T-cell (primary cell): Measurements from ENCODE around the gene PIP4K2A. TPM values are rescaled to one million over a fixed set of nuclear protein-coding genes. Genes with fewer than 3 reads are reported as not detected.

Experiments used
- ATAC-seq, 4 experiments: fragments of 200-7000 bp in 3 of 4; fragments of 150-1000 bp in 1 of 4; cut with Tn5 transposase; replicated peaks in 1 of 4; 1 replicate in 3 of 4; 2 replicates in 1 of 4; pipeline ENCODE4 v1.10.0; 2021; ENCODE audit warnings: moderate library complexity in 3 of 4, mild to moderate bottlenecking in 2 of 4, moderate number of reproducible peaks in 1 of 4
- CTCF ChIA-PET, 2 donors: fragments of 300-600 bp; sonication (Branson Sonifier 250); formaldehyde crosslinking; loops; one replicate each; lab custom pipeline; 2022; ENCODE audit warnings: antibody characterized with exemption in 2 of 2; lab: Charles Lee
- POLR2A ChIA-PET, 2 donors: fragments of 300-600 bp; sonication (Branson Sonifier 250); formaldehyde crosslinking; loops; one replicate each; lab custom pipeline; 2022; ENCODE audit warnings: antibody characterized with exemption in 2 of 2; lab: Charles Lee
- DNase-seq, 35 experiments: peaks; one replicate each; pipeline versions ENCODE4 v3.0.0 to v3.0.0-alpha.2; 2013 to 2023
- H3K27ac ChIP-seq: one replicate; pipeline ENCODE4 v1.5.1; 2013; ENCODE audit warnings: low read length
- H3K27me3 ChIP-seq, 2 experiments: replicated peaks in 1 of 2; 1 replicate in 1 of 2; 2 replicates in 1 of 2; pipeline versions ENCODE4 v1.6.1 to v1.7.0; 2013; ENCODE audit warnings: low read length in 1 of 2, mixed read lengths in 1 of 2; ENCODE audit not compliant: control insufficient read depth in 2 of 2, insufficient read depth in 2 of 2; ENCODE audit errors: extremely low read depth in 1 of 2
- H3K36me3 ChIP-seq, 2 donors: 1 replicate in 1 of 2; 2 replicates in 1 of 2; pipeline versions ENCODE4 v1.6.1 to v1.7.0; 2013; ENCODE audit warnings: low read length in 1 of 2; ENCODE audit not compliant: control insufficient read depth in 2 of 2, insufficient read depth in 1 of 2; ENCODE audit errors: extremely low read depth in 1 of 2
- H3K4me1 ChIP-seq, 2 experiments: 1 replicate in 1 of 2; 2 replicates in 1 of 2; pipeline versions ENCODE4 v1.6.1 to v1.7.0; 2013; ENCODE audit warnings: low read length in 2 of 2, mixed read lengths in 1 of 2; ENCODE audit not compliant: insufficient read depth in 2 of 2, control insufficient read depth in 1 of 2; ENCODE audit errors: extremely low read depth in 1 of 2
- H3K4me3 ChIP-seq, 2 donors: 1 replicate in 1 of 2; 2 replicates in 1 of 2; pipeline versions ENCODE4 v1.5.1 to v1.7.0; 2013; ENCODE audit warnings: mild to moderate bottlenecking in 2 of 2, low read length in 1 of 2, moderate library complexity in 1 of 2; ENCODE audit not compliant: control insufficient read depth in 1 of 2; ENCODE audit errors: extremely low read depth in 1 of 2
- H3K9me3 ChIP-seq: 2 replicates; pipeline ENCODE4 v1.7.0; 2013
- H3K27ac Mint-ChIP-seq, 2 donors: one replicate each; pipeline ENCODE4 v1.8.0; 2020 to 2021; ENCODE audit warnings: mild to moderate bottlenecking in 2 of 2, mixed read lengths in 2 of 2
- H3K27me3 Mint-ChIP-seq, 2 donors: one replicate each; pipeline ENCODE4 v1.8.0; 2021 to 2022; ENCODE audit warnings: mixed read lengths in 2 of 2
- H3K36me3 Mint-ChIP-seq: one replicate; pipeline ENCODE4 v1.8.0; 2021; ENCODE audit warnings: mixed read lengths
- H3K4me1 Mint-ChIP-seq, 3 donors: one replicate each; pipeline ENCODE4 v1.8.0; 2020 to 2022; ENCODE audit warnings: mixed read lengths in 3 of 3, mild to moderate bottlenecking in 1 of 3
- H3K4me3 Mint-ChIP-seq, 3 donors: one replicate each; pipeline ENCODE4 v1.8.0; 2020 to 2022; ENCODE audit warnings: mild to moderate bottlenecking in 3 of 3, mixed read lengths in 3 of 3, moderate library complexity in 3 of 3
- H3K9me3 Mint-ChIP-seq, 3 donors: one replicate each; pipeline ENCODE4 v1.8.0; 2020 to 2022; ENCODE audit warnings: mixed read lengths in 3 of 3
- WGBS: methylation state at CpG from one replicate; pipeline ENCODE4 v1.1.5; 2013; ENCODE audit warnings: missing lambda C conversion rate; ENCODE audit not compliant: insufficient coverage; 5-methylcytosine and 5-hydroxymethylcytosine counted together
- total RNA-seq, 35 experiments: library from RNA in 6 of 35; stranded (reverse) in 6 of 35; fragments of 120-200 nt in 1 of 35; gene quantifications; one replicate each; pipeline versions ENCODE4 v1.2.1 to v1.2.4 and lab custom pipeline; 2013 to 2026

Gene PIP4K2A
- total RNA-seq, result 100 to 1,000 TPM; 129 to 238 (median 160) TPM
- 251 TPM for total RNA-seq (2013)
- total RNA-seq (lab: John Stamatoyannopoulos, UW), result 141 to 373 (median 242) reads per million in 29 experiments

DNA sequence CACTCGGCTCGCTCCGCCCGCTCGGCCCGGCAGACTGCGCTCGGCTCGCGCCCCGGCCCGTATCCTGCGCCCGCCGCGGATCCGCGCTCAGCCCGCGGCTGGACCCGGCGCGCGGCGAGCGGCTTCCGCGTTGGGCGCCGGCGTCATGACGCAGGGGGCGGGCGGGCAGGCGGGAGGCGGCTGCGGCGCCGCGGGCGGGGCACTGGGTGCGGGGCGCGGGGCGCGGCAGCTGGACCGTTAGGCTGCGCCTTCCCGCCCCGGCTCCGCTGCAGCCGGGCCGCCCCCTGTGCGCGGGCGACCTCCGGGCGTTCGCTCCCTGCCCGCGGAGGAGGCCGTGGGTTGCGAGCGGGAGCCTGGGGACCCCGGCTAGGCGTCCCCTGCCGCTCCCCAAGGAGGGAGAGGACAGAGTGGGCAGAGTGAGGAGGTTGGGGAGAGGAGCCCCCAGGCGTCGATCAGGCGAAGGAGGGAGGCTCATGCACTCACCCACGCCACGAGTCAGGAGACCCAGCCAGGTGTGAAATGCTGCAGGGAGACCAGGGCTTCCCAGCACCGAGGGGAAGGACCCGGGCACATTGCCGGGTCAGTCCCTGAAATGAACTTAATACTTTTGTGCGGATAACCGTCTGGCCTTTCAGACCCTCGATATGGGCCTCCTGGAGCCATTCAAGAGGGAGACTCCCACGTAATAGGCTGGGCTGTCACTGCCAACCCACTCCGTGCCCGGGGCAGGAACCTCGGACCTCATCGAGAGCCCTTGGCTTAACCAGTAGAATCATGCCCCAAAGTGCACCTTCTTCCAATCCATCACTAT is at the start of gene PIP4K2A:
Gene PIP4K2A (minus strand): TSS at position 100 of the 811 bp plus-strand sequence. CDS start 252 bp downstream, outside the sequence.
- H3K27ac ChIP-seq, result peak within 1 kb of the TSS; percentile 83
- DNase-seq, result peak; percentile 52 to 92 (median 72)
- CTCF ChIA-PET, result no interaction called here
- H3K36me3 ChIP-seq, result no peaks in the 10 kb centered on the region
- H3K4me3 ChIP-seq, result peak within 1 kb of the TSS; percentile 96 to 99
- no peaks in the 10 kb centered on the region for H3K27me3 ChIP-seq
- WGBS, result 11% methylated on average over 75 of the region's 83 CpGs
- Mint-ChIP-seq H3K27me3 (no peaks in the 10 kb centered on the region), H3K9me3 (no peaks in the 10 kb centered on the region), H3K27ac (peak within 1 kb of the TSS; percentile 84 to 88), H3K4me1 (peaks cover 30 to 39% (median 31%) of the 10 kb centered on the region in 3 donors), H3K4me3 (peak within 1 kb of the TSS; percentile 80 to 90 (median 89)), H3K36me3 (no peaks in the 10 kb centered on the region)
- H3K9me3 ChIP-seq, result no peaks in the 10 kb centered on the region
- POLR2A ChIA-PET, result interaction anchor here in 1 of 2 donors (0.6 kb wide), 1 partner anchor 52 kb away, joined by 3 read pairs; no protein-coding TSS in a partner anchor
- H3K4me1 ChIP-seq, result peaks cover 14 to 27% of the 10 kb centered on the region in 2 experiments
- ATAC-seq, result peak; percentile 85 to 86 (median 86)

DNA sequence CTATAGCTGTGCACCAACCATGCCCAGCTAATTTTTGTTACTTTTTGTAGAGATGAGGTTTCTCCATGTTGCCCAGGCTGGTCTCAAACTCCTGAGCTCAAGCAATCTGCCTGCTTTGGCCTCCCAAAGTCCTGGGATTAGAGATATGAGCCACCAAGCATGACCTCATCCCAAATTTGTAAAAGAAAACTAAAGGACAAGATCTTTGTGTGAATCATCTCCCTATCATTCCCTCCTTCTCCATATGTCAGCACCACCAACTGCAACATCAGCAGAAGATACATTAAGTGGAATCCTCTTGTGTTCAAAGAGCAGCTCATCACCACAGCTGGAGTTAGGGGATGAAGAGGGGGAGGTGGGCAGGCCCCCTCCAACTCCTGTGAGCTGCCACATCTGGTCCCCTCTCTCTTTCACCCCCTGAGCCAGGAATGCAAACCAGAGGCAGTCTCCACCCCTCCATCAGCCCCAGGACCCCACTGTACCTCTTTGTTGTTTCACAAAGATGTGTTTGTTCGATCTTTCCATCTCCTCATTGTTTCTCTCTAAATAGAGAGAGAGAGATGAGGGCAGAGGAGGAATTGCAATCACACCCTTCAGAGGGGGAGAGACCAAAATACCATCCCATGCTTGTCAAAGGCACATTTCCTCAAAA is 47.3 kb upstream of the PIP4K2A start:
- no peaks in the 10 kb centered on the region for H3K36me3 Mint-ChIP-seq
- H3K4me3 ChIP-seq, result no peak overlapping the region
- DNase-seq (no peak), ATAC-seq (no peak)
- CTCF ChIA-PET, result no interaction called here
- no peaks in the 10 kb centered on the region for H3K9me3 ChIP-seq
- POLR2A ChIA-PET, result interaction anchor here in 1 of 2 donors (0.6 kb wide), 1 partner anchor 16 kb away, joined by 8 read pairs; no protein-coding TSS in a partner anchor
- WGBS, result no CpG with 5 or more reads among the region's 1 CpG
- peaks cover 0 to 5% (median 0%) of the 10 kb centered on the region in 3 donors for H3K4me1 Mint-ChIP-seq
- H3K4me3 Mint-ChIP-seq, result no peak overlapping the region
- no peaks in the 10 kb centered on the region for H3K4me1 ChIP-seq
- H3K27ac Mint-ChIP-seq, result no peak overlapping the region
- H3K9me3 Mint-ChIP-seq, result no peaks in the 10 kb centered on the region
- H3K27me3 Mint-ChIP-seq, result peaks cover 0 to 4% of the 10 kb centered on the region in 2 donors
- no peak overlapping the region for H3K27ac ChIP-seq
- H3K27me3 ChIP-seq, result no peaks in the 10 kb centered on the region
- no peaks in the 10 kb centered on the region for H3K36me3 ChIP-seq

DNA sequence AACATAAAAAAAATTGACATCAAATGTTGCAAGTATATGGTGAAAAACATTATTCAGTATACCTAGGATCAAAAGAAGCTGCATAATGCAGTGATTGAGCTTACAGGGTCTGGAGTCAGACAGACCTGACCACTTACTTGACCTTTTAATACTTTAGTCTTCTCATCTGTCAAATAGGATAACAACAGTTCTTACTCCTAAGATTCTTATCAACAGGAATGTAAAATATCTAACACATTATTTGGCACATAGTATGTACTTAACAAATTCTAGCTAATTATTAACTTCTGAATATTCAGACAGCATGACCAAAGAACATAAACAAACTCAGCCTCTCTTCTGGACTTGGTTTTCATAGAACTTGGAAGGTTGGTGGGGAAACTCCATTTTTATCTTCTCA is 45.6 kb upstream of the PIP4K2A start:
- Mint-ChIP-seq H3K4me3 (no peak overlapping the region), H3K27me3 (peaks cover 0 to 4% of the 10 kb centered on the region in 2 donors), H3K27ac (no peak overlapping the region), H3K4me1 (peaks cover 0 to 5% (median 0%) of the 10 kb centered on the region in 3 donors), H3K9me3 (no peaks in the 10 kb centered on the region), H3K36me3 (no peaks in the 10 kb centered on the region)
- no peaks in the 10 kb centered on the region for H3K36me3 ChIP-seq
- H3K27me3 ChIP-seq, result no peaks in the 10 kb centered on the region
- ChIA-PET CTCF (interaction anchor here (1.0 to 1.1 kb wide), 3 partner anchors 18 to 187 kb away, joined by 3 read pairs; no protein-coding TSS in a partner anchor), POLR2A (no interaction called here)
- no peak for ATAC-seq
- H3K4me1 ChIP-seq, result no peaks in the 10 kb centered on the region
- no peaks in the 10 kb centered on the region for H3K9me3 ChIP-seq
- no peak overlapping the region for H3K27ac ChIP-seq
- DNase-seq, result no peak
- no peak overlapping the region for H3K4me3 ChIP-seq

DNA sequence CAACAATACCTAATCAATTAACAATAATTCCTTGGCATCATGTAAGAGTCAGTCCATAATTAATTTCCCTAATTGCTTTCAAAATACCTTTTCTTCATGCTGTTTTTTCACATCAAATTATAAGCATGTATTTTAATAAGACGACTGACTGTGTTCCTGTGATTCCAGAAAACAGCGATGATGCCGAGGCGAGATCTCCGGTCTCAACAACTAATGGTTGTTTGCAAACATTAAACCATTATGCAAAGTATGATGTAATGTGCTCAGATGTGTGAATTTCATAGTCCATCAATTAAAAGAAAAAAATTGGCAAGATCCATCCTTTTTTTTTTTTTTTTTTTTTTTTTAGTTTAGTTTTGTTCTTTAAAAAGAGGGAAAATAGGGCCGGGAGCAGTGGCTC is 44.5 kb upstream of the PIP4K2A start:
- Histone ChIP-seq H3K27ac (no peak overlapping the region), H3K9me3 (no peaks in the 10 kb centered on the region), H3K4me1 (no peaks in the 10 kb centered on the region), H3K4me3 (no peak overlapping the region), H3K27me3 (no peaks in the 10 kb centered on the region), H3K36me3 (no peaks in the 10 kb centered on the region)
- POLR2A ChIA-PET, result no interaction called here
- ATAC-seq (no peak), DNase-seq (no peak)
- CTCF ChIA-PET, result no interaction called here
- H3K36me3 Mint-ChIP-seq, result no peaks in the 10 kb centered on the region
- H3K4me3 Mint-ChIP-seq, result no peak overlapping the region
- peaks cover 0 to 4% of the 10 kb centered on the region in 2 donors for H3K27me3 Mint-ChIP-seq
- peaks cover 0 to 2% (median 0%) of the 10 kb centered on the region in 3 donors for H3K4me1 Mint-ChIP-seq
- no peaks in the 10 kb centered on the region for H3K9me3 Mint-ChIP-seq
- no peak overlapping the region for H3K27ac Mint-ChIP-seq
- WGBS, result no CpG with 5 or more reads among the region's 6 CpGs

DNA sequence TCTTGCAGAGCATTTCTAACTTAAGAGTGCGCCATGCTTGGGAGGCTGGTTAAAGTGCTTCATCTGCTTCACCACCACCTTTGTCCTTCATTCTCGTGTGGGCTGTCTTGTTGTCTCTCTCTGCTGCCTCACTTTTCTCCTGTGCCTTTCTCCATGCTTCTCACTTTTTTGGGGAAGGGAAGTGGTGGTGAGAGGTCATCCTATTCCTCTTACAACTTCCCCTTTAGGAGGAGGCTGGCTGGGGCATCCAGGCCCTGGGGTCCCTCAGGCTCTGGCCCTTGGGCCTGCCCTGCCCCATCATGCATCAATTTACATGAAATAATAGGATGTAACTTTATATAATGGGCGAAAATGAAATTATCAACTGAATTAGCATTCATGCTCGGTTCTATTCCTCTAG is 39.9 kb upstream of the PIP4K2A start:
- Mint-ChIP-seq H3K4me3 (no peak overlapping the region), H3K27me3 (no peaks in the 10 kb centered on the region), H3K9me3 (no peaks in the 10 kb centered on the region), H3K36me3 (no peaks in the 10 kb centered on the region), H3K4me1 (peaks cover 8 to 9% (median 8%) of the 10 kb centered on the region in 3 donors), H3K27ac (no peak overlapping the region)
- ATAC-seq (no peak), DNase-seq (no peak)
- no CpG with 5 or more reads among the region's 4 CpGs for WGBS
- Histone ChIP-seq H3K4me1 (peaks cover 0 to 2% of the 10 kb centered on the region in 2 experiments), H3K27ac (no peak overlapping the region), H3K9me3 (no peaks in the 10 kb centered on the region), H3K27me3 (no peaks in the 10 kb centered on the region), H3K36me3 (no peaks in the 10 kb centered on the region), H3K4me3 (no peak overlapping the region)
- POLR2A ChIA-PET, result no interaction called here
- CTCF ChIA-PET, result no interaction called here

DNA sequence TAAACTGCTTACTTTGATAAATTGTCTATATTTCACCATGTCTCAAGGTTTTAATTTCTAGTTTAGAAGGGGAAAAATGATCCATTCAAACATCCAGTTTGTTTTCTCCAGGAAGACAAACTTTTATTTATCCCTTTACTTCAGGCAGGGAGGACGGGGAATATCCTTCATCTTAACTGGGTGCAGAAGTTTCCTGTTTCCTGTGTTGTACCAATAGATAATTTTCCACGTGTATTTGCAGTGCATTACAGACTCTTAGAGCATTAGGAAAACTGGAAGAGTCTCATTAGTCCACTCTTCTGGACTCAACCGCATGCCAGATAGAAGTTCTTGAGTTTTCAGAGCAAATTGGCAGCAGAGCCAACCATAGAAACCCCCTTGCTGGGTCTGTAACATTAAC is 39.4 kb upstream of the PIP4K2A start:
- peaks cover 8 to 9% (median 8%) of the 10 kb centered on the region in 3 donors for H3K4me1 Mint-ChIP-seq
- ATAC-seq (no peak), DNase-seq (no peak)
- Histone ChIP-seq H3K27me3 (no peaks in the 10 kb centered on the region), H3K4me3 (no peak overlapping the region), H3K4me1 (peaks cover 0 to 2% of the 10 kb centered on the region in 2 experiments), H3K9me3 (no peaks in the 10 kb centered on the region), H3K27ac (no peak overlapping the region), H3K36me3 (no peaks in the 10 kb centered on the region)
- ChIA-PET CTCF (no interaction called here), POLR2A (no interaction called here)
- H3K27me3 Mint-ChIP-seq, result no peaks in the 10 kb centered on the region
- no peaks in the 10 kb centered on the region for H3K9me3 Mint-ChIP-seq
- H3K27ac Mint-ChIP-seq, result no peak overlapping the region
- no peak overlapping the region for H3K4me3 Mint-ChIP-seq
- no peaks in the 10 kb centered on the region for H3K36me3 Mint-ChIP-seq
- 30% methylated on average over 2 of the region's 3 CpGs for WGBS
